Lower leg skin (tissue), 4 donors: ENCODE results near the gene CNN3. TPM values are rescaled to one million over a fixed set of nuclear protein-coding genes. Genes with fewer than 3 reads are reported as not detected.

Experiments used
- DNase-seq, 2 donors: peaks; one replicate each; pipeline ENCODE4 v3.0.0-alpha.2; 2019; ENCODE audit warnings: low spot score in 2 of 2
- H3K4me3 ChIP-seq: fragments of 200-600 bp; sonication (generic); 2 replicates; pipeline ENCODE4 v1.5.1; 2017; ENCODE audit warnings: mild to moderate bottlenecking, low read depth; ENCODE audit not compliant: poor library complexity, severe bottlenecking
- CTCF ChIP-seq, 3 donors: fragments of 450-650 bp; IDR thresholded peaks; one replicate each; pipeline ENCODE4 v1.5.1; 2016; ENCODE audit warnings: antibody characterized with exemption in 3 of 3, mild to moderate bottlenecking in 3 of 3, moderate library complexity in 2 of 3
- POLR2A ChIP-seq, 2 donors: fragments of 450-650 bp; IDR thresholded peaks; one replicate each; pipeline ENCODE4 v1.6.1; 2016 to 2017; ENCODE audit warnings: antibody characterized with exemption in 2 of 2, mild to moderate bottlenecking in 1 of 2, moderate library complexity in 1 of 2
- WGBS, 2 donors: methylation state at CpG; one replicate each; pipeline ENCODE4 v1.1.5; 2018; 5-methylcytosine and 5-hydroxymethylcytosine counted together
- intact Hi-C: fragments of 100-400 bp; cut with DNase I; formaldehyde crosslinking; loops from one replicate; pipeline ENCODE4 v1.15.0; 2023; ENCODE audit warnings: low total_unique reads
- total RNA-seq, 4 donors: library from RNA; depleted of rRNA; stranded (reverse); fragments of >200 nt; gene quantifications; one replicate each; pipeline ENCODE4 v1.1.0, GENCODE V29; 2016

CNN3 gene
- total RNA-seq, 4 donors from 2014 or later = 30.7 to 94.3 (median 47.8) TPM

DNA sequence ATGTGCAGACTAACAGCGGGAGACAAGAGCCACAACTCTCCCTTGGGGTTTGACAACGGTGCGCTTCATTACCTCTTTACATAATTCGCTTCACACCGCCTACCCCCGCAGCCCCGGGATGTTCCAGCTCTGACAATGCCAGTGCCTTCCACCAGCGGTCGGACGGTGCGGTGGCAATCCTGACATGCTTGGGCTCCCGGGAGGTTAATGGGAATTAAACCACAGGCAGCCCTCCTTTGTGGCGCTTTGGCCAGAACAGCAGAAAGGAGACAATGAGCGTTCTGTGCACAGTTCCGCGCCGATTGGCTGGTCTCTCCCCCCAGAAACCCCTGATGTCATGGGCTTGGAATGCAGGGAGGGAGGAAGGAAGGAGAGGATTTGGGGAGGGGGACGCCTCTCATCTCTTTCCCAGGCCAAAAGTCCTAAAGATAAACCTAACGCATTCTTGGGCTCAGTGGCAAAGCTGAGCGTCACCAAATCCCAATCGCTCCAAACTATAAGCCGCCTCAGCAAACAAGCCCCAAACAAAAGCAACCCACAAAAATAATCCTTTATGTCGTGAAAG lies 1.3 kb downstream of the CNN3 start:
- H3K4me3 ChIP-seq = peak overlapping the region; percentile 73
- 2% methylated on average over 23 of the region's 23 CpGs for WGBS, 2 donors
- intact Hi-C loops = loop anchor here (10.0 kb wide), 1 partner anchor 71 kb away; no protein-coding TSS in a partner anchor
- DNase-seq = peak; percentile 42 to 93
- TF ChIP-seq CTCF (IDR thresholded peaks at IDR 0.05) (no peak), POLR2A (IDR thresholded peaks at IDR 0.05) (no peak)

DNA sequence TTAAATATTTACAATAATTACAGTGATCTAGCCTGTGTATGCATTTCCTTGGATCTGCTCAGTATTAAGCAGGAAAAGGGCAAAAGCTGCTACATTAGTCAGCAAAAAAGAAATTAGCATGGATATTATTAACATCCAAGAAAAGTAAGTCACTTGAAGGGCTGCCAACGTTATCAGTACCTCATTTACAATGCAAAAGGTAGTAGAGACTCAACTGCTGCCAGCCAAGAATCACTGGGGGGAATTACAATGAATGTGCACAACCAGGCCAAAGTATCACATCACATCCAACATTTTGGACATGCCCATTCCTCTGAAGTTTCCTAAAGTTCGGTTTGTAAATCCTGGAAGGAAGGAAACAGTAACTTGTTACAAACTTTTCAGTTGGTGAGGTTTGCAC lies 1.9 kb downstream of the CNN3 start:
- TF ChIP-seq CTCF (IDR thresholded peaks at IDR 0.05) = no peak
- no peak for TF ChIP-seq POLR2A (IDR thresholded peaks at IDR 0.05)
- no peak for DNase-seq
- H3K4me3 ChIP-seq = peak overlapping the region; percentile 73
- 5 to 6% methylated on average over 2 of the region's 2 CpGs for WGBS, 2 donors
- intact Hi-C loops = loop anchor here (10.0 kb wide), 1 partner anchor 70 kb away; no protein-coding TSS in a partner anchor

DNA sequence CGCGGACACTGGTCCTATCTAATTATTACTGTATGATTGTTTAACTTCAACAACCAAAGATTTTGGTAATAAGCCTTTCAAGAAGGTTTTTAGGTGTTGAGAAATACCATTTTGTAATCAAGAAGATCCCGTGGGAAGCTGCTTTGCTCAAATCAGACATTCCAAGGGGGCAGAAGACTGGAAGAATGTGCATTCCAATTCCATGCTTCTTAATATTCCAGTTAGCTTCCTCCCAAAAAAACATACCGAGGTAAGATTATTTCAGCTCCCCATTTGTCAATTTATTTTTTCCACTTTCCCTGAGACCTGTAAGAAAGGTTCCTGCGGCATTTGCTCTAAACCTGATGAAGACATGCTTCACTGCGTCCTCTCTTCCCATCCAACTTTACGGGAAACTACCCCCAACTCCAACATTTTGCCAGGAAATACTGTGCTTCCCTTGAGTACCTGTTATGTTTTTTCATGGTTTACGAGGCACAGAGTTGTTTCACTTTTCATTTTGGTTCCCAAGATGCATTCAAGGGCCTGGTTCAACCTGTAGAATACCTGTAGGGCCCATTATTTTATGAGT lies 4.1 kb downstream of the CNN3 start:
- intact Hi-C loops = loop anchor here (10.0 kb wide), 1 partner anchor 68 kb away; no protein-coding TSS in a partner anchor
- no peak for TF ChIP-seq POLR2A (IDR thresholded peaks at IDR 0.05)
- no peak for TF ChIP-seq CTCF (IDR thresholded peaks at IDR 0.05)
- no peak for DNase-seq
- WGBS, 2 donors = 69 to 75% methylated on average over 8 of the region's 8 CpGs
- H3K4me3 ChIP-seq = no peak overlapping the region

DNA sequence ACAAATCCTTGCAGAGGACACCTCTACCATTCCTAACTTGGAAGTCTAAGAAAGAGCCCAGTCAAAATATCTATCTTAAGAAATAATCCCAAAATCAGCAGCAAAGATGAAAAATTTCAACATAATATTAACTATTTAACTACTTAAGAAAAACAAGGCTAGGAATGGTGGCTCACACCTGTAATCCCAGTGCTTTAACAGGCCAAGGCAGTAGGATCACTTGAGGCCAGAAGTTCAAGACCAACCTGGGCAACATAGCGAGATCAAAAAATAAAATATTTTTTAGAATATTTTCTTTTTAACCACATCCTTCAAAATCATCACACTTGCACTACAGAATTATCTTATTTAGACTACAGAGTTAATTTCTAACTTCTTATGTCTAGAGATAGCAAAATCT lies 4.9 kb downstream of the CNN3 start:
- no peak overlapping the region for H3K4me3 ChIP-seq
- no peak for DNase-seq
- TF ChIP-seq POLR2A (IDR thresholded peaks at IDR 0.05) (no peak), CTCF (IDR thresholded peaks at IDR 0.05) (no peak)
- intact Hi-C loops = loop anchor here (10.0 kb wide), 1 partner anchor 67 kb away; no protein-coding TSS in a partner anchor
- 92 to 98% methylated on average over 1 of the region's 1 CpG for WGBS, 2 donors

GRCh38 chr1:94920061-94920460 lies 6.8 kb downstream of the CNN3 start:
- WGBS, 2 donors = 55 to 65% methylated on average over 3 of the region's 3 CpGs
- intact Hi-C loops = loop anchor here (10.0 kb wide), 1 partner anchor 65 kb away; no protein-coding TSS in a partner anchor
- TF ChIP-seq POLR2A (IDR thresholded peaks at IDR 0.05) (no peak), CTCF (IDR thresholded peaks at IDR 0.05) (no peak)
- no peak for DNase-seq
- no peak overlapping the region for H3K4me3 ChIP-seq
